Adrenal gland (tissue), 12 donors: ENCODE data around the gene NPSR1. TPM values are rescaled to one million over a fixed set of nuclear protein-coding genes. Genes with fewer than 3 reads are reported as not detected.

Experiments
- DNase-seq, 7 donors: peaks; one replicate each; pipeline ENCODE4 v3.0.0-alpha.2; 2019 to 2020
- H3K27ac ChIP-seq, 5 donors: fragments of 200-600 bp; sonication (generic) in 4 of 5; 1 replicate in 3 of 5; 2 replicates in 2 of 5; pipeline versions ENCODE4 v1.5.1 to v1.8.0; 2016 to 2020; ENCODE audit warnings: mild to moderate bottlenecking in 1 of 5
- H3K27me3 ChIP-seq: fragments of 200-600 bp; 2 replicates; pipeline ENCODE4 v1.8.0; 2021
- H3K36me3 ChIP-seq, 2 donors: fragments of 200-600 bp; replicated peaks in 1 of 2; 1 replicate in 1 of 2; 2 replicates in 1 of 2; pipeline versions ENCODE4 v1.5.1 to v1.8.0; 2018 to 2022
- H3K4me1 ChIP-seq, 2 donors: fragments of 200-600 bp; replicated peaks in 1 of 2; 1 replicate in 1 of 2; 2 replicates in 1 of 2; pipeline versions ENCODE4 v1.5.1 to v1.8.0; 2018 to 2021
- H3K4me3 ChIP-seq, 4 donors: fragments of 200-600 bp; sonication (generic) in 3 of 4; one replicate each; pipeline ENCODE4 v1.5.1; 2016 to 2018
- H3K9me3 ChIP-seq, 3 donors: fragments of 200-600 bp; sonication (generic) in 1 of 3; replicated peaks in 1 of 3; 1 replicate in 2 of 3; 2 replicates in 1 of 3; pipeline versions ENCODE4 v1.5.1 to v1.8.0; 2016 to 2021
- POLR2A ChIP-seq, 2 donors: fragments of 450-650 bp; IDR thresholded peaks; one replicate each; pipeline ENCODE4 v1.6.1; 2017; ENCODE audit warnings: antibody characterized with exemption in 2 of 2, mild to moderate bottlenecking in 2 of 2, moderate library complexity in 1 of 2
- WGBS, 4 donors: extraction: QIAGEN DNeasy Blood & Tissue Kit in 2 of 4; methylation state at CpG; one replicate each; pipeline versions ENCODE4 v1.1.5 to v1.1.7; 2013 to 2017; 5-methylcytosine and 5-hydroxymethylcytosine counted together
- intact Hi-C, 2 donors: fragments of 100-400 bp; cut with DNase I; formaldehyde crosslinking; loops; one replicate each; pipeline versions ENCODE4 v1.14.1 to v1.15.0; 2022 to 2023
- polyA plus RNA-seq, 3 donors: library from polyadenylated mRNA; stranded (reverse); fragments of 200-250 nt in 2 of 3; fragments of 350-450 nt in 1 of 3; fragmentation: Illumina TruSeq in 1 of 3; extraction: RNeasy Lipid Tissue Mini Kit (QIAGEN cat#74804) in 1 of 3; gene quantifications; one replicate each; pipeline ENCODE4 v1.2.3, GENCODE V29; 2013 to 2014
- total RNA-seq, 9 donors: library from RNA; depleted of rRNA in 4 of 9; stranded (reverse); fragments of >200 nt in 4 of 9; fragments of 120-200 nt in 1 of 9; fragmentation: NEBNext Ultra II Directional in 1 of 9; extraction: Animal tissue kit (Norgen Biotek cat#: 25700) in 1 of 9; gene quantifications; one replicate each; pipeline versions ENCODE4 v1.1.0 to v1.2.4, GENCODE V29; 2013 to 2023
- TF ChIP-seq, protein P1 (sequence below), 6 experiments: fragments of 450-650 bp in 4 of 6; fragments of 200-600 bp in 2 of 6; sonication (generic) in 1 of 6; IDR thresholded peaks; 1 replicate in 5 of 6; 2 replicates in 1 of 6; pipeline versions ENCODE4 v1.5.1 to v1.8.0; 2016 to 2021; ENCODE audit warnings: antibody characterized with exemption in 6 of 6, mild to moderate bottlenecking in 2 of 6, moderate library complexity in 1 of 6
- donor health status: healthy with polysubstance abuse.
- donor health status: Bipolar disorder and iron deficiency.
- donor health status: DM: yes; HTN: yes; CAD: no.
- donor health status: DM: no; HTN: no; CAD: no.
- donor health status: DM: no; HTN: no; CAD: no.
- donor health status: DM: yes; HTN: yes; CAD: no.

NPSR1 gene
- total and polyA plus RNA-seq, 12 donors = not detected

DNA sequence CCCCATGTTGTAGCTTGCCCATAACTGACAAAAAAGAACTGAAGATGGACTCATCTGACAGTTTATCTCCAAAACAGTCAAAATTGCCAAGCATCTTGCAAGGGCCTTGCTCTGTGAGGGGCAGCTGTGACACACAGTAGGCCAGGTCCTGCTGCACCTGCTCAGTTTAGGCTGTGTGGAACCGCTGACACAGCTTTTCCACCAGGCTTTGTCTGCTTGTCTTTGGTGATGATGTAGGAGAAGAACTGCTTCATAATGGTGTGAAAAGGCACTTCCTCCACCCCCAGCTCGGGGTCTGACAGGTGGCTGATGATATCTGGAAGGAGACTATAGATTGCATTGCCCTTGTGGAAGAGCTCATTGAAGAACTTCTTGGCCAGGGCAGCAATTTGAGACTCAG is 92.6 kb downstream of the NPSR1 start:
- Histone ChIP-seq H3K27me3 (no peaks in the 10 kb centered on the region), H3K27ac (no peak overlapping the region), H3K36me3 (no peaks in the 10 kb centered on the region), H3K4me3 (no peak overlapping the region), H3K9me3 (no peaks in the 10 kb centered on the region), H3K4me1 (peaks cover 12 to 17% of the 10 kb centered on the region in 2 donors)
- TF ChIP-seq, protein P1, sequence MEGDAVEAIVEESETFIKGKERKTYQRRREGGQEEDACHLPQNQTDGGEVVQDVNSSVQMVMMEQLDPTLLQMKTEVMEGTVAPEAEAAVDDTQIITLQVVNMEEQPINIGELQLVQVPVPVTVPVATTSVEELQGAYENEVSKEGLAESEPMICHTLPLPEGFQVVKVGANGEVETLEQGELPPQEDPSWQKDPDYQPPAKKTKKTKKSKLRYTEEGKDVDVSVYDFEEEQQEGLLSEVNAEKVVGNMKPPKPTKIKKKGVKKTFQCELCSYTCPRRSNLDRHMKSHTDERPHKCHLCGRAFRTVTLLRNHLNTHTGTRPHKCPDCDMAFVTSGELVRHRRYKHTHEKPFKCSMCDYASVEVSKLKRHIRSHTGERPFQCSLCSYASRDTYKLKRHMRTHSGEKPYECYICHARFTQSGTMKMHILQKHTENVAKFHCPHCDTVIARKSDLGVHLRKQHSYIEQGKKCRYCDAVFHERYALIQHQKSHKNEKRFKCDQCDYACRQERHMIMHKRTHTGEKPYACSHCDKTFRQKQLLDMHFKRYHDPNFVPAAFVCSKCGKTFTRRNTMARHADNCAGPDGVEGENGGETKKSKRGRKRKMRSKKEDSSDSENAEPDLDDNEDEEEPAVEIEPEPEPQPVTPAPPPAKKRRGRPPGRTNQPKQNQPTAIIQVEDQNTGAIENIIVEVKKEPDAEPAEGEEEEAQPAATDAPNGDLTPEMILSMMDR (IDR thresholded peaks at IDR 0.05) = no peak
- no peak for TF ChIP-seq POLR2A (IDR thresholded peaks at IDR 0.05)
- intact Hi-C loops = no loop called here
- 82 to 90% (median 85%) methylated on average over 2 of the region's 2 CpGs for WGBS, 4 donors
- DNase-seq = no peak

DNA sequence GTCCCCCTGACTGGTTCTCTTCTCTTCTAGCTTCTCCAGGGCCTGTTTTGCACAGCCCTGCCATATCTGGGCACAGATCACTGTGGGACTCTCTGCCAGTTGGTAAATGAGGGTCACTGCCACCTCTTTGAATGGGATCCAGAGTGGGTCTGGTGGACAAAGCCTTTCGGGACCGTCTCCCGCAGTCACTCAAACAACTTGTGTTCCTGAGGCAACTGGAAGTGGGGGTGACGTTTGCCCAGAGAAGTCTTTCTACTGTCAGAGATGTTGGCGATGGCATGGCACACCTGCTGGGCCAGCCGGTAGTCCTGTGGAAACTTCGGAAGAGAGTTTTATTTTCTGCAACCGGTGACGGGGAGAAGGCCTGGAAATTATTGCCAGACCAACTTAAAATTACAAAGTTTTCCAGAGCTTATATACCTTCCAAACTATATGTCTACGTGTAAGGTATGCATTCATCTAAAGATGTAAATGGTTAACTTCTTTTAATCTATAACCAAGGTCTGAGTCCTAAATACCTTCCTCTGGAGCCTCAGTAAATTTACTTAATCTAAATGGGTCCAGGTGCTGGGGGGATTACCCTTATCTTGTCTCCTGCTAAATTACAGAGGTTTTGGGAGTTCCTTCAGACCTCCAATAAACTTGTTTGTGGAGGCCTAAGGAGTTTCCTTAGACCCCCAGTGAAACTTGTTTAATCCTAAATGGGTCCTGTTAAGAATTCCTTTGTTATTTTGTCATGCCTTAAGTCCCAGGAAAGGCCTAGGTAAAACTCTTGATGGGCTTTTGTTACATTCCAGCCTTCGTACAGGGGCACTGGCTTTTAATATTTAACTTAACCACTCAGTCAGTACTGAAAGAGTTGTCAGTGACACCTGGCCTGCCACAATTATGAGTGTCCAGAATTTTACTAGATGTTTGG is 94.0 kb downstream of the NPSR1 start:
- DNase-seq = no peak
- no peak for TF ChIP-seq POLR2A (IDR thresholded peaks at IDR 0.05)
- TF ChIP-seq, protein P1 (IDR thresholded peaks at IDR 0.05) = no peak
- Histone ChIP-seq H3K27ac (no peak overlapping the region), H3K4me1 (peaks cover 12 to 24% of the 10 kb centered on the region in 2 donors), H3K36me3 (no peaks in the 10 kb centered on the region), H3K4me3 (no peak overlapping the region), H3K9me3 (no peaks in the 10 kb centered on the region), H3K27me3 (no peaks in the 10 kb centered on the region)
- intact Hi-C loops = no loop called here
- WGBS, 4 donors = 92 to 95% (median 93%) methylated on average over 11 of the region's 11 CpGs

DNA sequence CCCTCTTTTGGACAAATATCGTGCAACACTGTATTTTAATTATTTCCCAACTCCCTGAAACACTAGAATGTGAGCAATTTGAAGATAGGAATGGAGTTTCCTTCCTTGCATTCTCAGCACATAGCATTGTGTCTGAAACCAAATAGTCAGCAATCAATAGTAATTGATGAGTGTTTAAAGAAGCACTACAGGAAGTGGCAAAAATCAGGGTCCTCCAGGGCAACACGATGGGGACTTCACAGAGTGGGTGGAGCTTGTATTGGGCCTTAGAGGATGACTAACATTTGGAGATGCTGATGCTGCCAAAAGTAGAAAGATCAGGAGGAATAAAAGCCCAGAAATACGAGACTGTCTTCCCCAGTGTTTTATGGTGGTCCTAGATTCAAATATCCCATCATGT is 94.9 kb downstream of the NPSR1 start:
- WGBS, 4 donors = 48 to 69% (median 64%) methylated on average over 3 of the region's 3 CpGs
- Histone ChIP-seq H3K4me1 (peaks cover 9 to 16% of the 10 kb centered on the region in 2 donors), H3K27me3 (no peaks in the 10 kb centered on the region), H3K27ac (no peak overlapping the region), H3K9me3 (no peaks in the 10 kb centered on the region), H3K36me3 (no peaks in the 10 kb centered on the region), H3K4me3 (no peak overlapping the region)
- intact Hi-C loops = no loop called here
- DNase-seq = no peak
- no peak for TF ChIP-seq POLR2A (IDR thresholded peaks at IDR 0.05)
- TF ChIP-seq, protein P1 (IDR thresholded peaks at IDR 0.05) = no peak

DNA sequence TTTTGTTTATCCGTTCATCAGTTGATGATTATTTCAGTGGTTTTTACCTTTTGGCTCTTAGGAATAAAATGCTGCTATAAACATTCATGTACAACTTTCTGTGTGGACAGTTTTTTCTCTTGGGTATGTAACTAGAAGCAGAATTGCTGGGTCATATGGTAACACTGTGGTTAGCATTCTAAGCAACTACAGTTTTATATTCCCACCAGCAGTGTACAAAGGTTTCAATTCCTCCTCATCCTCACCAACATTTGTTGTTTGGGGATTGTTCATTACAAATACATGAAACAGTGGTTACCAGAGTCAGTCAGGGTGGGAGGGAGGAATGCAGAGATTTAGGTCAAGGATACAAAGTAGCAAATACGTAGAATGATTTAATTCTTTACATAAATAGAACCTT is 97.0 kb downstream of the NPSR1 start:
- TF ChIP-seq POLR2A (IDR thresholded peaks at IDR 0.05) = no peak
- H3K27me3 ChIP-seq = no peaks in the 10 kb centered on the region
- peaks cover 0 to 7% of the 10 kb centered on the region in 2 donors for H3K4me1 ChIP-seq
- 62 to 67% (median 65%) methylated on average over 2 of the region's 2 CpGs for WGBS, 4 donors
- DNase-seq = no peak
- no peak overlapping the region for H3K4me3 ChIP-seq
- no peaks in the 10 kb centered on the region for H3K9me3 ChIP-seq
- H3K36me3 ChIP-seq = no peaks in the 10 kb centered on the region
- intact Hi-C loops = no loop called here
- H3K27ac ChIP-seq = no peak overlapping the region
